ENCODE data around the gene SLC9A9. TPM values are rescaled to one million over a fixed set of nuclear protein-coding genes. Genes with fewer than 3 reads are reported as not detected.

The SLC9A9 gene
- total and polyA plus RNA-seq, 2 donors, result 20.5 to 21.2 TPM

GRCh38 chr3:143496191-143496590, 352.1 kb downstream of the SLC9A9 start:
- 94% methylated on average over 1 of the region's 1 CpG for WGBS
- H3K4me3 ChIP-seq (ENCODE audit: low read length in 2 of 2), result no peak overlapping the region
- H3K36me3 ChIP-seq (ENCODE audit: control insufficient read depth in 2 of 2, insufficient read depth in 2 of 2, low read length in 1 of 2), result no peaks in the 10 kb centered on the region
- DNase-seq (ENCODE audit: low read depth in 6 of 9, low spot score in 9 of 9), result no peak
- H3K9me3 ChIP-seq (ENCODE audit: control insufficient read depth in 2 of 2, insufficient read depth in 1 of 2, low read length in 1 of 2), result no peaks in the 10 kb centered on the region
- H3K27ac ChIP-seq (ENCODE audit: low read depth in 1 of 2, low read length in 1 of 2), result no peak overlapping the region
- H3K4me1 ChIP-seq (ENCODE audit: control insufficient read depth in 2 of 2, insufficient read depth in 2 of 2, low read length in 2 of 2), result no peaks in the 10 kb centered on the region
- no peaks in the 10 kb centered on the region for H3K27me3 ChIP-seq (ENCODE audit: control insufficient read depth in 2 of 2, insufficient read depth in 1 of 2, low read length in 1 of 2)

- Histone ChIP-seq H3K27ac (ENCODE audit: low read depth in 1 of 2, low read length in 1 of 2) (no peak overlapping the region), H3K9me3 (ENCODE audit: control insufficient read depth in 2 of 2, insufficient read depth in 1 of 2, low read length in 1 of 2) (no peaks in the 10 kb centered on the region), H3K4me3 (ENCODE audit: low read length in 2 of 2) (no peak overlapping the region), H3K27me3 (ENCODE audit: control insufficient read depth in 2 of 2, insufficient read depth in 1 of 2, low read length in 1 of 2) (no peaks in the 10 kb centered on the region), H3K4me1 (ENCODE audit: control insufficient read depth in 2 of 2, insufficient read depth in 2 of 2, low read length in 2 of 2) (no peaks in the 10 kb centered on the region), H3K36me3 (ENCODE audit: control insufficient read depth in 2 of 2, insufficient read depth in 2 of 2, low read length in 1 of 2) (no peaks in the 10 kb centered on the region)
- WGBS, result 95% methylated on average over 2 of the region's 2 CpGs
- DNase-seq (ENCODE audit: low read depth in 6 of 9, low spot score in 9 of 9), result no peak
Measured at GRCh38 chr3:143495527-143495926, 352.7 kb downstream of the SLC9A9 start.

GRCh38 chr3:143486611-143487010, 361.7 kb downstream of the SLC9A9 start:
- Histone ChIP-seq H3K27ac (ENCODE audit: low read depth in 1 of 2, low read length in 1 of 2) (no peak overlapping the region), H3K27me3 (ENCODE audit: control insufficient read depth in 2 of 2, insufficient read depth in 1 of 2, low read length in 1 of 2) (no peaks in the 10 kb centered on the region), H3K36me3 (ENCODE audit: control insufficient read depth in 2 of 2, insufficient read depth in 2 of 2, low read length in 1 of 2) (no peaks in the 10 kb centered on the region), H3K4me1 (ENCODE audit: control insufficient read depth in 2 of 2, insufficient read depth in 2 of 2, low read length in 2 of 2) (no peaks in the 10 kb centered on the region), H3K4me3 (ENCODE audit: low read length in 2 of 2) (no peak overlapping the region), H3K9me3 (ENCODE audit: control insufficient read depth in 2 of 2, insufficient read depth in 1 of 2, low read length in 1 of 2) (no peaks in the 10 kb centered on the region)
- no peak for DNase-seq (ENCODE audit: low read depth in 6 of 9, low spot score in 9 of 9)

DNA sequence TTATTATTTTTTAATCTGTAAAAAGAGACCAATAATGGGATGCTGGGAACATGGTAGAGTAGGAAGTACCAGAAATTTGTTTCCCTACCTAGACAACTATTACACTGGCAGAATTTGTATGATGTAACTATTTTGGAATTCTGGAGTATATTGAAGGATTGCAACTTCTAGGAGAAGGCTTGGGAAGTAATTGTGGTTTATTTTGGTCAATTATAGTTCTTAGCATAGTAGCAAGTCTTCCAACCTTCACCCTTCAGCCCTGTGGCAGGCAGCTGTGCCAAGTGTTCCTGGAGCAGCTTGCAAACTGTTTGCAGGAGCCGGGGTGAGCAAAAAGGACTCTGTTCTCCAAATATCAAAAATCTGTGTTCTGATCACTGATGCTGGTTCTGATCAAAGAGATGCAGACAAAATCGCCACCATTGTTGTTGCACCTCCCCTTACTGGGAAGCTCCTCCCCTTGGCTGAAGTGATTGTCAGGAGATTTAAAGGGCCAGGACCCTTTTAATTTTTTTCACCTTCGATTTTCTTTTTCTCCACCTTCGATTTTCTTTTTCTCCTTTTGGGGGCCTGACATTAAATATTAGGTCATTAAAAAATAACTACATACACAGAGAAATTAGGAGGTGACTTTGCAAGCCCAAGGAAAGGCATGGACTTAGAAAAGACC, 363.3 kb downstream of the SLC9A9 start:
- H3K27ac ChIP-seq (ENCODE audit: low read depth in 1 of 2, low read length in 1 of 2), result no peak overlapping the region
- no peaks in the 10 kb centered on the region for H3K9me3 ChIP-seq (ENCODE audit: control insufficient read depth in 2 of 2, insufficient read depth in 1 of 2, low read length in 1 of 2)
- H3K27me3 ChIP-seq (ENCODE audit: control insufficient read depth in 2 of 2, insufficient read depth in 1 of 2, low read length in 1 of 2), result no peaks in the 10 kb centered on the region
- 96% methylated on average over 4 of the region's 4 CpGs for WGBS
- H3K36me3 ChIP-seq (ENCODE audit: control insufficient read depth in 2 of 2, insufficient read depth in 2 of 2, low read length in 1 of 2), result no peaks in the 10 kb centered on the region
- DNase-seq (ENCODE audit: low read depth in 6 of 9, low spot score in 9 of 9), result no peak
- peaks cover 0 to 4% of the 10 kb centered on the region in 2 donors for H3K4me1 ChIP-seq (ENCODE audit: control insufficient read depth in 2 of 2, insufficient read depth in 2 of 2, low read length in 2 of 2)
- no peak overlapping the region for H3K4me3 ChIP-seq (ENCODE audit: low read length in 2 of 2)

- Histone ChIP-seq H3K27me3 (ENCODE audit: control insufficient read depth in 2 of 2, insufficient read depth in 1 of 2, low read length in 1 of 2) (no peaks in the 10 kb centered on the region), H3K4me1 (ENCODE audit: control insufficient read depth in 2 of 2, insufficient read depth in 2 of 2, low read length in 2 of 2) (peaks cover 0 to 7% of the 10 kb centered on the region in 2 donors), H3K4me3 (ENCODE audit: low read length in 2 of 2) (no peak overlapping the region), H3K36me3 (ENCODE audit: control insufficient read depth in 2 of 2, insufficient read depth in 2 of 2, low read length in 1 of 2) (no peaks in the 10 kb centered on the region), H3K9me3 (ENCODE audit: control insufficient read depth in 2 of 2, insufficient read depth in 1 of 2, low read length in 1 of 2) (no peaks in the 10 kb centered on the region), H3K27ac (ENCODE audit: low read depth in 1 of 2, low read length in 1 of 2) (no peak overlapping the region)
- DNase-seq (ENCODE audit: low read depth in 6 of 9, low spot score in 9 of 9), result no peak
Measured at GRCh38 chr3:143483214-143483613, 365.1 kb downstream of the SLC9A9 start.

- peaks cover 0 to 11% of the 10 kb centered on the region in 2 donors for H3K4me1 ChIP-seq (ENCODE audit: control insufficient read depth in 2 of 2, insufficient read depth in 2 of 2, low read length in 2 of 2)
- WGBS, result 95% methylated on average over 8 of the region's 8 CpGs
- no peaks in the 10 kb centered on the region for H3K36me3 ChIP-seq (ENCODE audit: control insufficient read depth in 2 of 2, insufficient read depth in 2 of 2, low read length in 1 of 2)
- no peak overlapping the region for H3K4me3 ChIP-seq (ENCODE audit: low read length in 2 of 2)
- H3K27ac ChIP-seq (ENCODE audit: low read depth in 1 of 2, low read length in 1 of 2), result no peak overlapping the region
- no peak for DNase-seq (ENCODE audit: low read depth in 6 of 9, low spot score in 9 of 9)
- no peaks in the 10 kb centered on the region for H3K9me3 ChIP-seq (ENCODE audit: control insufficient read depth in 2 of 2, insufficient read depth in 1 of 2, low read length in 1 of 2)
- no peaks in the 10 kb centered on the region for H3K27me3 ChIP-seq (ENCODE audit: control insufficient read depth in 2 of 2, insufficient read depth in 1 of 2, low read length in 1 of 2)
Measured at GRCh38 chr3:143482106-143483088, 365.9 kb downstream of the SLC9A9 start.

GRCh38 chr3:143480344-143480743, 367.9 kb downstream of the SLC9A9 start:
- no peak for DNase-seq (ENCODE audit: low read depth in 6 of 9, low spot score in 9 of 9)
- no peaks in the 10 kb centered on the region for H3K27me3 ChIP-seq (ENCODE audit: control insufficient read depth in 2 of 2, insufficient read depth in 1 of 2, low read length in 1 of 2)
- no peaks in the 10 kb centered on the region for H3K36me3 ChIP-seq (ENCODE audit: control insufficient read depth in 2 of 2, insufficient read depth in 2 of 2, low read length in 1 of 2)
- no peaks in the 10 kb centered on the region for H3K9me3 ChIP-seq (ENCODE audit: control insufficient read depth in 2 of 2, insufficient read depth in 1 of 2, low read length in 1 of 2)
- no peak overlapping the region for H3K4me3 ChIP-seq (ENCODE audit: low read length in 2 of 2)
- no peak overlapping the region for H3K27ac ChIP-seq (ENCODE audit: low read depth in 1 of 2, low read length in 1 of 2)
- H3K4me1 ChIP-seq (ENCODE audit: control insufficient read depth in 2 of 2, insufficient read depth in 2 of 2, low read length in 2 of 2), result peaks cover 0 to 11% of the 10 kb centered on the region in 2 donors
- WGBS, result 61% methylated on average over 5 of the region's 5 CpGs

- no peak overlapping the region for H3K27ac ChIP-seq (ENCODE audit: low read depth in 1 of 2, low read length in 1 of 2)
- no peak for DNase-seq (ENCODE audit: low read depth in 6 of 9, low spot score in 9 of 9)
- H3K4me3 ChIP-seq (ENCODE audit: low read length in 2 of 2), result no peak overlapping the region
- 93% methylated on average over 1 of the region's 1 CpG for WGBS
- H3K36me3 ChIP-seq (ENCODE audit: control insufficient read depth in 2 of 2, insufficient read depth in 2 of 2, low read length in 1 of 2), result no peaks in the 10 kb centered on the region
- peaks cover 0 to 11% of the 10 kb centered on the region in 2 donors for H3K4me1 ChIP-seq (ENCODE audit: control insufficient read depth in 2 of 2, insufficient read depth in 2 of 2, low read length in 2 of 2)
- H3K9me3 ChIP-seq (ENCODE audit: control insufficient read depth in 2 of 2, insufficient read depth in 1 of 2, low read length in 1 of 2), result no peaks in the 10 kb centered on the region
- H3K27me3 ChIP-seq (ENCODE audit: control insufficient read depth in 2 of 2, insufficient read depth in 1 of 2, low read length in 1 of 2), result no peaks in the 10 kb centered on the region
Measured at GRCh38 chr3:143479727-143480126, 368.5 kb downstream of the SLC9A9 start.

GRCh38 chr3:143478115-143478693, 370.1 kb downstream of the SLC9A9 start:
- H3K27ac ChIP-seq (ENCODE audit: low read depth in 1 of 2, low read length in 1 of 2), result no peak overlapping the region
- H3K4me3 ChIP-seq (ENCODE audit: low read length in 2 of 2), result no peak overlapping the region
- H3K9me3 ChIP-seq (ENCODE audit: control insufficient read depth in 2 of 2, insufficient read depth in 1 of 2, low read length in 1 of 2), result no peaks in the 10 kb centered on the region
- no peaks in the 10 kb centered on the region for H3K27me3 ChIP-seq (ENCODE audit: control insufficient read depth in 2 of 2, insufficient read depth in 1 of 2, low read length in 1 of 2)
- peaks cover 0 to 11% of the 10 kb centered on the region in 2 donors for H3K4me1 ChIP-seq (ENCODE audit: control insufficient read depth in 2 of 2, insufficient read depth in 2 of 2, low read length in 2 of 2)
- H3K36me3 ChIP-seq (ENCODE audit: control insufficient read depth in 2 of 2, insufficient read depth in 2 of 2, low read length in 1 of 2), result no peaks in the 10 kb centered on the region
- WGBS, result 48% methylated on average over 3 of the region's 3 CpGs
- peak in 1 of 9 donors; percentile 7 for DNase-seq (ENCODE audit: low read depth in 6 of 9, low spot score in 9 of 9)
